IPS-18c (cell line): ENCODE data around the gene CAMK1D.

Experiments
- H3K4me3 ChIP-seq: 2 replicates; pipeline ENCODE4 v1.7.0; 2013; ENCODE audit warnings: low read depth, mild to moderate bottlenecking, low read length, moderate library complexity; ENCODE audit not compliant: insufficient read depth
- H3K9me3 ChIP-seq: one replicate; pipeline ENCODE4 v1.6.1; 2013; ENCODE audit warnings: mild to moderate bottlenecking, low read length, moderate library complexity; ENCODE audit not compliant: control insufficient read depth, insufficient read depth

The CAMK1D gene

GRCh38 chr10:12748186-12748585 lies 398.8 kb downstream of the CAMK1D start:
- no peaks in the 10 kb centered on the region for H3K9me3 ChIP-seq

GRCh38 chr10:12749760-12750478 lies 400.6 kb downstream of the CAMK1D start:
- Histone ChIP-seq H3K4me3 (no peak overlapping the region), H3K9me3 (no peaks in the 10 kb centered on the region)

More at GRCh38 chr10:12748186-12748585, 398.8 kb downstream of the CAMK1D start:
- H3K4me3 ChIP-seq: no peak overlapping the region

- H3K9me3 ChIP-seq: no peaks in the 10 kb centered on the region
- no peak overlapping the region for H3K4me3 ChIP-seq
Observed at GRCh38 chr10:12750526-12751201, 401.3 kb downstream of the CAMK1D start.

- no peak overlapping the region for H3K4me3 ChIP-seq
- H3K9me3 ChIP-seq: no peaks in the 10 kb centered on the region
Observed at GRCh38 chr10:12755075-12755474, 405.7 kb downstream of the CAMK1D start.

GRCh38 chr10:12757351-12757750 lies 408.0 kb downstream of the CAMK1D start:
- no peak overlapping the region for H3K4me3 ChIP-seq
- H3K9me3 ChIP-seq: no peaks in the 10 kb centered on the region

- no peak overlapping the region for H3K4me3 ChIP-seq
Observed at GRCh38 chr10:12758271-12758670, 408.9 kb downstream of the CAMK1D start.

GRCh38 chr10:12766223-12766622 lies 416.9 kb downstream of the CAMK1D start:
- H3K9me3 ChIP-seq: no peaks in the 10 kb centered on the region
- no peak overlapping the region for H3K4me3 ChIP-seq

More at GRCh38 chr10:12758271-12758670, 408.9 kb downstream of the CAMK1D start:
- no peaks in the 10 kb centered on the region for H3K9me3 ChIP-seq

- Histone ChIP-seq H3K4me3 (no peak overlapping the region), H3K9me3 (no peaks in the 10 kb centered on the region)
Observed at GRCh38 chr10:12768156-12769100, 419.1 kb downstream of the CAMK1D start.

GRCh38 chr10:12769323-12770044 lies 420.1 kb downstream of the CAMK1D start:
- H3K9me3 ChIP-seq: no peaks in the 10 kb centered on the region
- no peak overlapping the region for H3K4me3 ChIP-seq

- Histone ChIP-seq H3K4me3 (no peak overlapping the region), H3K9me3 (no peaks in the 10 kb centered on the region)
Observed at GRCh38 chr10:12771981-12772760, 422.8 kb downstream of the CAMK1D start.

GRCh38 chr10:12772797-12773587 lies 423.6 kb downstream of the CAMK1D start:
- Histone ChIP-seq H3K9me3 (no peaks in the 10 kb centered on the region), H3K4me3 (no peak overlapping the region)

- H3K4me3 ChIP-seq: no peak overlapping the region
- H3K9me3 ChIP-seq: no peaks in the 10 kb centered on the region
Observed at GRCh38 chr10:12774204-12774894, 425.0 kb downstream of the CAMK1D start.

GRCh38 chr10:12777840-12778585 lies 428.7 kb downstream of the CAMK1D start:
- no peaks in the 10 kb centered on the region for H3K9me3 ChIP-seq
- H3K4me3 ChIP-seq: no peak overlapping the region
